Caki2 (cell line): Measurements from ENCODE around the gene SPOCK1. TPM values are rescaled to one million over a fixed set of nuclear protein-coding genes. Genes with fewer than 3 reads are reported as not detected.
"Not testable (repeated sequence)": the region's sequence is repeated elsewhere in the genome, so short reads cannot be mapped to it uniquely, and the experiment has no call there.

ENCODE experiments used
- DNase-seq: peaks from one replicate; pipeline ENCODE4 v3.0.0-alpha.2; 2015; ENCODE audit warnings: low read depth
- in situ Hi-C: cut with HindIII; loops from 2 replicates; pipeline ENCODE4 v1.10.0; 2016; ENCODE audit warnings: low sequenced_read_pairs, low pct_unique_long_range_greater_than_20kb, mixed read lengths
- total RNA-seq: library from RNA; depleted of rRNA; stranded (reverse); fragments of >200 nt; shearing (Covaris generic); gene quantifications from 2 replicates; pipeline ENCODE4 v1.2.3, GENCODE V29; 2014; ENCODE audit warnings: low replicate concordance

Gene SPOCK1
- total RNA-seq, 1 experiment from 2014 or later: 25.6 TPM

- in situ Hi-C loops: no loop called here
- DNase-seq: no peak
These were observed 229.9 kb downstream of the SPOCK1 start for GRCh38 chr5:137269274-137269673.

- DNase-seq: no peak
- in situ Hi-C loops: no loop called here
These were observed 230.5 kb downstream of the SPOCK1 start for GRCh38 chr5:137268646-137269045.

- in situ Hi-C loops: no loop called here
- no peak for DNase-seq
These were observed 232.9 kb downstream of the SPOCK1 start for GRCh38 chr5:137266186-137266585.

GRCh38 chr5:137265457-137265856 lies 233.7 kb downstream of the SPOCK1 start:
- in situ Hi-C loops: no loop called here
- no peak for DNase-seq

GRCh38 chr5:137264573-137264972 lies 234.6 kb downstream of the SPOCK1 start:
- DNase-seq: no peak
- in situ Hi-C loops: no loop called here

GRCh38 chr5:137264041-137264440 lies 235.1 kb downstream of the SPOCK1 start:
- no peak for DNase-seq
- in situ Hi-C loops: no loop called here

GRCh38 chr5:137263371-137264005 lies 235.6 kb downstream of the SPOCK1 start:
- no peak for DNase-seq
- in situ Hi-C loops: no loop called here

- in situ Hi-C loops: no loop called here
- DNase-seq: no peak
These were observed 236.3 kb downstream of the SPOCK1 start for GRCh38 chr5:137262818-137263217.

GRCh38 chr5:137260820-137261695 lies 238.1 kb downstream of the SPOCK1 start:
- DNase-seq: no peak
- in situ Hi-C loops: no loop called here

- DNase-seq, in situ Hi-C loops: not testable (repeated sequence)
These were observed 240.0 kb downstream of the SPOCK1 start for GRCh38 chr5:137259115-137259514.

- DNase-seq: no peak
- in situ Hi-C loops: no loop called here
These were observed 244.7 kb downstream of the SPOCK1 start for GRCh38 chr5:137254119-137255090.

GRCh38 chr5:137252512-137252911 lies 246.6 kb downstream of the SPOCK1 start:
- in situ Hi-C loops: no loop called here
- no peak for DNase-seq

- in situ Hi-C loops: no loop called here
- no peak for DNase-seq
These were observed 248.7 kb downstream of the SPOCK1 start for GRCh38 chr5:137250421-137250820.

- DNase-seq: peak; percentile 54
- in situ Hi-C loops: no loop called here
These were observed 250.6 kb downstream of the SPOCK1 start for GRCh38 chr5:137248527-137248926.

GRCh38 chr5:137245438-137245837 lies 253.7 kb downstream of the SPOCK1 start:
- in situ Hi-C loops: no loop called here
- no peak for DNase-seq

- no peak for DNase-seq
- in situ Hi-C loops: no loop called here
These were observed 258.8 kb downstream of the SPOCK1 start for GRCh38 chr5:137240285-137240684.

- DNase-seq: no peak
- in situ Hi-C loops: no loop called here
These were observed 262.1 kb downstream of the SPOCK1 start for GRCh38 chr5:137236849-137237507.

GRCh38 chr5:137236252-137236651 lies 262.9 kb downstream of the SPOCK1 start:
- no peak for DNase-seq
- in situ Hi-C loops: no loop called here
